Thyroid gland (tissue), 4 donors: ENCODE results near the gene CCDC85A. TPM values are rescaled to one million over a fixed set of nuclear protein-coding genes. Genes with fewer than 3 reads are reported as not detected.

Source experiments
- DNase-seq, 2 donors: peaks; one replicate each; pipeline ENCODE4 v3.0.0-alpha.2; 2019
- H3K27ac ChIP-seq, 3 donors: fragments of 200-600 bp; sonication (generic); 1 replicate in 2 of 3; 2 replicates in 1 of 3; pipeline ENCODE4 v1.5.1; 2016 to 2019; ENCODE audit warnings: mild to moderate bottlenecking in 1 of 3, moderate library complexity in 1 of 3
- H3K27me3 ChIP-seq: fragments of 200-600 bp; sonication (generic); one replicate; pipeline ENCODE4 v1.5.1; 2019
- H3K36me3 ChIP-seq, 2 donors: fragments of 200-600 bp; sonication (generic); one replicate each; pipeline ENCODE4 v1.5.1; 2016 to 2019
- H3K4me1 ChIP-seq, 2 donors: fragments of 200-600 bp; sonication (generic); one replicate each; pipeline ENCODE4 v1.5.1; 2017 to 2019
- H3K4me3 ChIP-seq, 3 donors: fragments of 200-600 bp; sonication (generic); replicated peaks in 1 of 3; 1 replicate in 2 of 3; 2 replicates in 1 of 3; pipeline ENCODE4 v1.5.1; 2016; ENCODE audit warnings: mild to moderate bottlenecking in 1 of 3
- H3K9me3 ChIP-seq: fragments of 200-600 bp; sonication (generic); one replicate; pipeline ENCODE4 v1.5.1; 2017
- CTCF ChIP-seq, 6 experiments: fragments of 200-600 bp in 3 of 6; fragments of 450-650 bp in 3 of 6; sonication (generic) in 3 of 6; IDR thresholded peaks; one replicate each; pipeline ENCODE4 v1.5.1; 2016 to 2019; ENCODE audit warnings: antibody characterized with exemption in 6 of 6, mild to moderate bottlenecking in 2 of 6, inconsistent platforms in 1 of 6, moderate library complexity in 1 of 6
- POLR2A ChIP-seq, 2 donors: fragments of 450-650 bp; IDR thresholded peaks; one replicate each; pipeline ENCODE4 v1.6.1; 2017; ENCODE audit warnings: antibody characterized with exemption in 2 of 2, mild to moderate bottlenecking in 2 of 2, moderate library complexity in 1 of 2
- WGBS, 2 donors: methylation state at CpG; one replicate each; pipeline ENCODE4 v1.1.5; 2017; 5-methylcytosine and 5-hydroxymethylcytosine counted together
- intact Hi-C: fragments of 100-400 bp; cut with DNase I; formaldehyde crosslinking; loops from one replicate; pipeline ENCODE4 v1.15.1; 2023
- total RNA-seq, 4 donors: library from RNA; depleted of rRNA; stranded (reverse); fragments of >200 nt; gene quantifications; one replicate each; pipeline ENCODE4 v1.2.3, GENCODE V29; 2016

The CCDC85A gene
- total RNA-seq, 4 donors from 2014 or later: 24.5 to 36.4 (median 27.6) TPM

- no peak for DNase-seq
- WGBS, 2 donors: 53 to 73% methylated on average over 2 of the region's 2 CpGs
- H3K36me3 ChIP-seq: no peaks in the 10 kb centered on the region
- TF ChIP-seq POLR2A (IDR thresholded peaks at IDR 0.05): no peak
- no peak for TF ChIP-seq CTCF (IDR thresholded peaks at IDR 0.05)
- intact Hi-C loops: no loop called here
- no peaks in the 10 kb centered on the region for H3K27me3 ChIP-seq
- no peaks in the 10 kb centered on the region for H3K4me1 ChIP-seq
- no peaks in the 10 kb centered on the region for H3K9me3 ChIP-seq
- H3K4me3 ChIP-seq: no peak overlapping the region
- H3K27ac ChIP-seq: no peak overlapping the region
Measured at GRCh38 chr2:56361844-56362243, 178.1 kb downstream of the CCDC85A start.

GRCh38 chr2:56364902-56365301 lies 181.1 kb downstream of the CCDC85A start:
- Histone ChIP-seq H3K4me3 (no peak overlapping the region), H3K4me1 (no peaks in the 10 kb centered on the region), H3K36me3 (no peaks in the 10 kb centered on the region), H3K9me3 (no peaks in the 10 kb centered on the region), H3K27me3 (no peaks in the 10 kb centered on the region), H3K27ac (no peak overlapping the region)
- TF ChIP-seq POLR2A (IDR thresholded peaks at IDR 0.05): no peak
- no peak for TF ChIP-seq CTCF (IDR thresholded peaks at IDR 0.05)
- no peak for DNase-seq
- 77 to 81% methylated on average over 2 of the region's 2 CpGs for WGBS, 2 donors
- intact Hi-C loops: no loop called here

- Histone ChIP-seq H3K27me3 (no peaks in the 10 kb centered on the region), H3K36me3 (no peaks in the 10 kb centered on the region), H3K9me3 (no peaks in the 10 kb centered on the region), H3K4me3 (no peak overlapping the region), H3K4me1 (peaks cover 0 to 5% of the 10 kb centered on the region in 2 donors), H3K27ac (no peak overlapping the region)
- intact Hi-C loops: no loop called here
- WGBS, 2 donors: 93 to 97% methylated on average over 2 of the region's 2 CpGs
- DNase-seq: no peak
- TF ChIP-seq POLR2A (IDR thresholded peaks at IDR 0.05) (no peak), CTCF (IDR thresholded peaks at IDR 0.05) (no peak)
Measured at GRCh38 chr2:56369316-56369715, 185.5 kb downstream of the CCDC85A start.

GRCh38 chr2:56372071-56372656 lies 188.4 kb downstream of the CCDC85A start:
- peak overlapping the region in 1 of 3 donors; percentile 28 for H3K27ac ChIP-seq
- H3K36me3 ChIP-seq: no peaks in the 10 kb centered on the region
- WGBS, 2 donors: 95 to 98% methylated on average over 6 of the region's 6 CpGs
- no peaks in the 10 kb centered on the region for H3K27me3 ChIP-seq
- H3K4me3 ChIP-seq: no peak overlapping the region
- no peaks in the 10 kb centered on the region for H3K9me3 ChIP-seq
- TF ChIP-seq POLR2A (IDR thresholded peaks at IDR 0.05) (no peak), CTCF (IDR thresholded peaks at IDR 0.05) (no peak)
- intact Hi-C loops: no loop called here
- no peak for DNase-seq
- peaks cover 5 to 11% of the 10 kb centered on the region in 2 donors for H3K4me1 ChIP-seq

- no peaks in the 10 kb centered on the region for H3K36me3 ChIP-seq
- intact Hi-C loops: no loop called here
- H3K27ac ChIP-seq: no peak overlapping the region
- no peak for DNase-seq
- no peaks in the 10 kb centered on the region for H3K9me3 ChIP-seq
- no peak for TF ChIP-seq POLR2A (IDR thresholded peaks at IDR 0.05)
- no peak for TF ChIP-seq CTCF (IDR thresholded peaks at IDR 0.05)
- H3K4me1 ChIP-seq: peaks cover 5 to 15% of the 10 kb centered on the region in 2 donors
- no peak overlapping the region for H3K4me3 ChIP-seq
- 82 to 91% methylated on average over 1 of the region's 1 CpG for WGBS, 2 donors
- no peaks in the 10 kb centered on the region for H3K27me3 ChIP-seq
Measured at GRCh38 chr2:56375251-56375650, 191.5 kb downstream of the CCDC85A start.
